NCI-H146 (cell line): ENCODE data around the gene CNTNAP5.

ENCODE experiments used
- DNase-seq: peaks from one replicate; lab custom pipeline; 2025; lab: John Stamatoyannopoulos, UW

The CNTNAP5 gene

GRCh38 chr2:124898827-124899226 is 873.7 kb downstream of the CNTNAP5 start:
- no peak for DNase-seq

GRCh38 chr2:124908411-124908810 is 883.3 kb downstream of the CNTNAP5 start:
- no peak for DNase-seq

- DNase-seq = no peak
Measured at GRCh38 chr2:124911560-124911959, 886.5 kb downstream of the CNTNAP5 start.

GRCh38 chr2:124913868-124914267 is 888.8 kb downstream of the CNTNAP5 start:
- DNase-seq = no peak

GRCh38 chr2:124915567-124915966 is 890.5 kb downstream of the CNTNAP5 start:
- DNase-seq = no peak

- DNase-seq = no peak
Measured at GRCh38 chr2:124919296-124919695, 894.2 kb downstream of the CNTNAP5 start.

- DNase-seq = no peak
Measured at GRCh38 chr2:124920448-124920847, 895.4 kb downstream of the CNTNAP5 start.

GRCh38 chr2:124921191-124921590 is 896.1 kb downstream of the CNTNAP5 start:
- peak; percentile 19 for DNase-seq

GRCh38 chr2:124923097-124923496 is 898.0 kb downstream of the CNTNAP5 start:
- DNase-seq = no peak

GRCh38 chr2:124933883-124934282 is 908.8 kb downstream of the CNTNAP5 start:
- DNase-seq = no peak

- no peak for DNase-seq
Measured at GRCh38 chr2:124953921-124954320, 928.8 kb downstream of the CNTNAP5 start.

GRCh38 chr2:124959581-124959980 is 934.5 kb downstream of the CNTNAP5 start:
- DNase-seq = no peak

GRCh38 chr2:124961132-124961531 is 936.0 kb downstream of the CNTNAP5 start:
- DNase-seq = no peak
